ENCODE measurements around the gene HTR4. TPM values are rescaled to one million over a fixed set of nuclear protein-coding genes. Genes with fewer than 3 reads are reported as not detected.

Gene HTR4
- polyA plus RNA-seq, 1 donor from 2014 or later, result not detected

DNA sequence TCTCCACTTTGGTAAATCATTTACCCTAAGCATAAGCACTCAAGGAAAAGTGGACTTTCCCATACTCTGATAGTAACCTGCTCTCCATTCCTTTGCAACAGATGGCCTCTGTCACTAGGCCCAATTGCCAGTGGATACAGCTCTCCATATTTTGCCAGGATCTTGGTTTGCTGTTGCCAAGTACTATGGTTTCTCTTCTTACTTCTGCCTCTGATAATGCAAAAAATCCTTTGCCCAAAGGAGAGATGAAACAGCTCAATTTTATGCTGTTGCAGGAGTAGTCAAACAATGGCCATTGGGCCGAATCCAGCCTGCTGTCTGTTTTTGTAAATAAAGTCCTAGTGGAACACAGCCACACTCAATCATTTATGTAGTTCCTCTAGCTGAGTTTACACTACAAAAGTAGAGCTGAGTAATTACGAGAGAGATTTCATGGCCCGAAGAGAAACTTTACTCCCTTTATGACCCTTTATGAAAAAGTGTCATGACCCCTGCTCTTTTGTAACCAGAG, 92.5 kb downstream of the HTR4 start:
- Histone ChIP-seq H3K27ac (ENCODE audit: low read length) (no peak overlapping the region), H3K36me3 (ENCODE audit: insufficient read depth, low read length) (no peaks in the 10 kb centered on the region), H3K27me3 (ENCODE audit: insufficient read depth, low read depth, low read length) (no peaks in the 10 kb centered on the region), H4K20me1 (ENCODE audit: insufficient read depth) (no peaks in the 10 kb centered on the region), H3F3A (ENCODE audit: insufficient read depth, low read length, poor library complexity, severe bottlenecking) (no peaks in the 10 kb centered on the region), H3K9ac (ENCODE audit: low read length) (no peak overlapping the region), H3K9me3 (ENCODE audit: low read length) (no peaks in the 10 kb centered on the region), H3K4me3 (ENCODE audit: low read length) (no peak overlapping the region), H2AFZ (ENCODE audit: low read depth, low read length) (no peak overlapping the region), H3K79me2 (replicated peaks; ENCODE audit: insufficient read depth, low read length) (no peaks in the 10 kb centered on the region), H3K9me2 (ENCODE audit: insufficient read depth, low read length) (no peaks in the 10 kb centered on the region), H3K4me2 (ENCODE audit: low read length) (no peak overlapping the region)
- TF ChIP-seq SMC3 (conservative IDR thresholded peaks at IDR 0.05; ENCODE audit: poor library complexity) (no peak), POLR2AphosphoS5 (IDR thresholded peaks at IDR 0.05) (no peak), EZH2 (IDR thresholded peaks at IDR 0.05; ENCODE audit: borderline replicate concordance, insufficient read depth, low read length, poor library complexity, severe bottlenecking) (no peak), RAD21 (conservative IDR thresholded peaks at IDR 0.05) (no peak), MXI1 (conservative IDR thresholded peaks at IDR 0.05; ENCODE audit: poor library complexity, severe bottlenecking) (no peak), EP300 (conservative IDR thresholded peaks at IDR 0.05; ENCODE audit: poor library complexity, severe bottlenecking) (no peak), TAF1 (IDR thresholded peaks at IDR 0.05; ENCODE audit: low read depth) (no peak)
- TF ChIP-seq, protein P1, sequence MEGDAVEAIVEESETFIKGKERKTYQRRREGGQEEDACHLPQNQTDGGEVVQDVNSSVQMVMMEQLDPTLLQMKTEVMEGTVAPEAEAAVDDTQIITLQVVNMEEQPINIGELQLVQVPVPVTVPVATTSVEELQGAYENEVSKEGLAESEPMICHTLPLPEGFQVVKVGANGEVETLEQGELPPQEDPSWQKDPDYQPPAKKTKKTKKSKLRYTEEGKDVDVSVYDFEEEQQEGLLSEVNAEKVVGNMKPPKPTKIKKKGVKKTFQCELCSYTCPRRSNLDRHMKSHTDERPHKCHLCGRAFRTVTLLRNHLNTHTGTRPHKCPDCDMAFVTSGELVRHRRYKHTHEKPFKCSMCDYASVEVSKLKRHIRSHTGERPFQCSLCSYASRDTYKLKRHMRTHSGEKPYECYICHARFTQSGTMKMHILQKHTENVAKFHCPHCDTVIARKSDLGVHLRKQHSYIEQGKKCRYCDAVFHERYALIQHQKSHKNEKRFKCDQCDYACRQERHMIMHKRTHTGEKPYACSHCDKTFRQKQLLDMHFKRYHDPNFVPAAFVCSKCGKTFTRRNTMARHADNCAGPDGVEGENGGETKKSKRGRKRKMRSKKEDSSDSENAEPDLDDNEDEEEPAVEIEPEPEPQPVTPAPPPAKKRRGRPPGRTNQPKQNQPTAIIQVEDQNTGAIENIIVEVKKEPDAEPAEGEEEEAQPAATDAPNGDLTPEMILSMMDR (IDR thresholded peaks at IDR 0.05; ENCODE audit: poor library complexity, severe bottlenecking), result no peak
- TF ChIP-seq, protein P2, sequence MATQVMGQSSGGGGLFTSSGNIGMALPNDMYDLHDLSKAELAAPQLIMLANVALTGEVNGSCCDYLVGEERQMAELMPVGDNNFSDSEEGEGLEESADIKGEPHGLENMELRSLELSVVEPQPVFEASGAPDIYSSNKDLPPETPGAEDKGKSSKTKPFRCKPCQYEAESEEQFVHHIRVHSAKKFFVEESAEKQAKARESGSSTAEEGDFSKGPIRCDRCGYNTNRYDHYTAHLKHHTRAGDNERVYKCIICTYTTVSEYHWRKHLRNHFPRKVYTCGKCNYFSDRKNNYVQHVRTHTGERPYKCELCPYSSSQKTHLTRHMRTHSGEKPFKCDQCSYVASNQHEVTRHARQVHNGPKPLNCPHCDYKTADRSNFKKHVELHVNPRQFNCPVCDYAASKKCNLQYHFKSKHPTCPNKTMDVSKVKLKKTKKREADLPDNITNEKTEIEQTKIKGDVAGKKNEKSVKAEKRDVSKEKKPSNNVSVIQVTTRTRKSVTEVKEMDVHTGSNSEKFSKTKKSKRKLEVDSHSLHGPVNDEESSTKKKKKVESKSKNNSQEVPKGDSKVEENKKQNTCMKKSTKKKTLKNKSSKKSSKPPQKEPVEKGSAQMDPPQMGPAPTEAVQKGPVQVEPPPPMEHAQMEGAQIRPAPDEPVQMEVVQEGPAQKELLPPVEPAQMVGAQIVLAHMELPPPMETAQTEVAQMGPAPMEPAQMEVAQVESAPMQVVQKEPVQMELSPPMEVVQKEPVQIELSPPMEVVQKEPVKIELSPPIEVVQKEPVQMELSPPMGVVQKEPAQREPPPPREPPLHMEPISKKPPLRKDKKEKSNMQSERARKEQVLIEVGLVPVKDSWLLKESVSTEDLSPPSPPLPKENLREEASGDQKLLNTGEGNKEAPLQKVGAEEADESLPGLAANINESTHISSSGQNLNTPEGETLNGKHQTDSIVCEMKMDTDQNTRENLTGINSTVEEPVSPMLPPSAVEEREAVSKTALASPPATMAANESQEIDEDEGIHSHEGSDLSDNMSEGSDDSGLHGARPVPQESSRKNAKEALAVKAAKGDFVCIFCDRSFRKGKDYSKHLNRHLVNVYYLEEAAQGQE (IDR thresholded peaks at IDR 0.05; ENCODE audit: borderline replicate concordance), result no peak

DNA sequence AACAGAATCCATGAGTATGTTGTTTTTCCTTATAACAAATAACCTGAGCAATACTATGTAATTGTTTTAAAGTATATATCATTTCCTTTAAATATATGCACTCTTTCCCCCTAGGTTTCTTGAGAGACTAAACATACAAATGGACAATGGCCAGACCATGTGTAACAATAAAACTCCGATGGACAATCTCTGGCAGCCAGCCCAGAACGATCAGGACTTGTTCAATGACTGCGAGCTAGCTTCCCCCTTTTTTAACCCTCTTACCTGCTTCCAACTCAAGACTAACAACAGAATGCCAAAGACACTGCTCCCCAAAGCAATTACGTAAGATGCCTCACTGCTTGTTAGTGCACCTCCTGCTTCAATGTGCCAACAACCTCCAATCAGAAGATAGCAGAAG, 94.9 kb downstream of the HTR4 start:
- H3K9me2 ChIP-seq (ENCODE audit: insufficient read depth, low read length), result no peaks in the 10 kb centered on the region
- no peak overlapping the region for H3K4me2 ChIP-seq (ENCODE audit: low read length)
- H3K9ac ChIP-seq (ENCODE audit: low read length), result no peak overlapping the region
- no peaks in the 10 kb centered on the region for H3K79me2 ChIP-seq (replicated peaks; ENCODE audit: insufficient read depth, low read length)
- H3K27ac ChIP-seq (ENCODE audit: low read length), result no peak overlapping the region
- no peaks in the 10 kb centered on the region for H3K36me3 ChIP-seq (ENCODE audit: insufficient read depth, low read length)
- H3K4me3 ChIP-seq (ENCODE audit: low read length), result no peak overlapping the region
- no peaks in the 10 kb centered on the region for H3K27me3 ChIP-seq (ENCODE audit: insufficient read depth, low read depth, low read length)
- H2AFZ ChIP-seq (ENCODE audit: low read depth, low read length), result no peak overlapping the region
- H3F3A ChIP-seq (ENCODE audit: insufficient read depth, low read length, poor library complexity, severe bottlenecking), result no peaks in the 10 kb centered on the region
- H4K20me1 ChIP-seq (ENCODE audit: insufficient read depth), result no peaks in the 10 kb centered on the region
- H3K9me3 ChIP-seq (ENCODE audit: low read length), result no peaks in the 10 kb centered on the region
- no peak for TF ChIP-seq MXI1 (conservative IDR thresholded peaks at IDR 0.05; ENCODE audit: poor library complexity, severe bottlenecking)
- no peak for TF ChIP-seq EP300 (conservative IDR thresholded peaks at IDR 0.05; ENCODE audit: poor library complexity, severe bottlenecking)
- no peak for TF ChIP-seq TAF1 (IDR thresholded peaks at IDR 0.05; ENCODE audit: low read depth)
- TF ChIP-seq EZH2 (IDR thresholded peaks at IDR 0.05; ENCODE audit: borderline replicate concordance, insufficient read depth, low read length, poor library complexity, severe bottlenecking), result no peak
- no peak for TF ChIP-seq SMC3 (conservative IDR thresholded peaks at IDR 0.05; ENCODE audit: poor library complexity)
- TF ChIP-seq, protein P1 (IDR thresholded peaks at IDR 0.05; ENCODE audit: poor library complexity, severe bottlenecking), result no peak
- TF ChIP-seq RAD21 (conservative IDR thresholded peaks at IDR 0.05), result no peak
- no peak for TF ChIP-seq POLR2AphosphoS5 (IDR thresholded peaks at IDR 0.05)
- TF ChIP-seq, protein P2 (IDR thresholded peaks at IDR 0.05; ENCODE audit: borderline replicate concordance), result no peak

All from neural cell (in vitro differentiated cells).